A549 (cell line): ENCODE data around the gene TPCN2. TPM values are rescaled to one million over a fixed set of nuclear protein-coding genes. Genes with fewer than 3 reads are reported as not detected.

Source experiments
- ATAC-seq, 2 experiments: fragments of 200-7000 bp in 1 of 2; fragments of >200 bp in 1 of 2; cut with Nextera tagmentation in 1 of 2; cut with Tn5 transposase in 1 of 2; 3 replicates each; pipeline versions ENCODE4 v1.8.0 to v1.9.1; 2018 to 2020; ENCODE audit warnings: mild to moderate bottlenecking in 1 of 2, moderate library complexity in 1 of 2
- CTCF ChIA-PET: fragments of 300-600 bp; sonication (Branson Sonifier 250); formaldehyde crosslinking; extraction: SDS; loops from one replicate; lab custom pipeline; 2021; ENCODE audit warnings: antibody characterized with exemption, inconsistent platforms; lab: Yijun Ruan, JAX
- POLR2A ChIA-PET: fragments of 350-600 bp; formaldehyde crosslinking; extraction: SDS; loops from one replicate; lab custom pipeline; 2021; ENCODE audit warnings: antibody characterized with exemption, inconsistent platforms; lab: Yijun Ruan, JAX
- DNase-seq, 2 experiments: peaks; one replicate each; pipeline versions ENCODE4 v3.0.0 to v3.0.0-alpha.2; 2011 to 2016; ENCODE audit warnings: low read depth in 1 of 2, low spot score in 1 of 2
- FAIRE-seq: peaks from 2 replicates; lab custom pipeline; 2011; peaks lifted over from hg19 to GRCh38; lab: Jason Lieb, UNC
- H3K27ac ChIP-seq, 2 experiments: fragments of >200 bp; sonication (Bioruptor Twin); formaldehyde crosslinking; 3 replicates each; pipeline ENCODE4 v1.5.1; 2016 to 2017
- H3K4me1 ChIP-seq: fragments of >200 bp; sonication (Bioruptor Twin); formaldehyde crosslinking; 3 replicates; pipeline ENCODE4 v1.6.1; 2016
- H3K4me2 ChIP-seq: fragments of >200 bp; sonication (Bioruptor Twin); formaldehyde crosslinking; 3 replicates; pipeline ENCODE4 v1.6.1; 2016
- H3K4me3 ChIP-seq: fragments of >200 bp; sonication (Bioruptor Twin); formaldehyde crosslinking; 3 replicates; pipeline ENCODE4 v1.5.1; 2016
- H3K9me3 ChIP-seq: fragments of >200 bp; sonication (Bioruptor Twin); formaldehyde crosslinking; 3 replicates; pipeline ENCODE4 v1.6.1; 2016
- CBX8 ChIP-seq: fragments of 200-600 bp; sonication (generic); IDR thresholded peaks from 2 replicates; pipeline ENCODE4 v1.6.1; 2016
- CEBPB ChIP-seq, 2 experiments: fragments of >200 bp in 1 of 2; sonication (Bioruptor Twin) in 1 of 2; formaldehyde crosslinking in 1 of 2; IDR thresholded peaks; 2 replicates each; pipeline ENCODE4 v1.6.1; 2012 to 2016
- EHF ChIP-seq: fragments of 250-450 bp; sonication (Bioruptor Pico); IDR thresholded peaks from 2 replicates; pipeline ENCODE4 v1.5.0; 2020; ENCODE audit warnings: mild to moderate bottlenecking
- EHMT2 ChIP-seq: fragments of 200-600 bp; sonication (generic); IDR thresholded peaks from 2 replicates; pipeline ENCODE4 v1.6.1; 2016; ENCODE audit warnings: antibody characterized with exemption, low read depth, mild to moderate bottlenecking, moderate library complexity
- EP300 ChIP-seq, 2 experiments: fragments of >200 bp; sonication (Bioruptor Twin); formaldehyde crosslinking; IDR thresholded peaks; 2 replicates in 1 of 2; 3 replicates in 1 of 2; pipeline ENCODE4 v1.6.1; 2016 to 2017
- FOSB ChIP-seq: fragments of 250-450 bp; sonication (Bioruptor Pico); IDR thresholded peaks from 2 replicates; pipeline ENCODE4 v1.5.0; 2020; ENCODE audit warnings: mild to moderate bottlenecking, moderate library complexity
- FOSL2 ChIP-seq, 2 experiments: fragments of 450-650 bp in 1 of 2; fragments of >200 bp in 1 of 2; sonication (Bioruptor Twin) in 1 of 2; formaldehyde crosslinking; IDR thresholded peaks; 2 replicates each; pipeline versions ENCODE4 v1.5.0 to v1.6.1; 2016 to 2020; ENCODE audit warnings: mild to moderate bottlenecking in 1 of 2, moderate library complexity in 1 of 2
- HES2 ChIP-seq: fragments of >200 bp; sonication (Bioruptor Twin); formaldehyde crosslinking; IDR thresholded peaks from 2 replicates; pipeline ENCODE4 v1.6.1; 2016
- HOXB13 ChIP-seq: fragments of 250-450 bp; sonication (Bioruptor Pico); IDR thresholded peaks from 2 replicates; pipeline ENCODE4 v1.5.0; 2020; ENCODE audit warnings: low read depth, mild to moderate bottlenecking, moderate library complexity
- HOXB5 ChIP-seq: fragments of 250-450 bp; sonication (Bioruptor Pico); IDR thresholded peaks from 2 replicates; pipeline ENCODE4 v1.5.0; 2020; ENCODE audit warnings: mild to moderate bottlenecking, moderate library complexity
- JUNB ChIP-seq: fragments of >200 bp; sonication (Bioruptor Twin); formaldehyde crosslinking; IDR thresholded peaks from 2 replicates; pipeline ENCODE4 v1.6.1; 2016
- KDM5A ChIP-seq: fragments of 200-600 bp; sonication (generic); IDR thresholded peaks from 2 replicates; pipeline ENCODE4 v1.6.1; 2016; ENCODE audit warnings: antibody characterized with exemption, mild to moderate bottlenecking
- MYC ChIP-seq: IDR thresholded peaks from 2 replicates; pipeline ENCODE4 v1.6.1; 2012; ENCODE audit warnings: mild to moderate bottlenecking, inconsistent platforms, low read length, improper control_type of control experiment, borderline replicate concordance
- NR3C1 ChIP-seq: fragments of >200 bp; sonication (Bioruptor Twin); formaldehyde crosslinking; IDR thresholded peaks from 3 replicates; pipeline ENCODE4 v1.6.1; 2017
- PBX3 ChIP-seq: IDR thresholded peaks from 2 replicates; pipeline ENCODE4 v1.6.1; 2012
- PHF8 ChIP-seq: fragments of 200-600 bp; sonication (generic); IDR thresholded peaks from 2 replicates; pipeline ENCODE4 v1.6.1; 2016; ENCODE audit warnings: low read depth, mild to moderate bottlenecking, antibody characterized with exemption, moderate library complexity, borderline replicate concordance
- RARB ChIP-seq: fragments of 250-450 bp; sonication (Bioruptor Pico); IDR thresholded peaks from 2 replicates; pipeline ENCODE4 v1.8.0; 2021; ENCODE audit warnings: mild to moderate bottlenecking, moderate library complexity
- RCOR1 ChIP-seq: fragments of 150-350 bp; IDR thresholded peaks from 2 replicates; pipeline ENCODE4 v1.6.1; 2014; ENCODE audit warnings: antibody characterized with exemption, low read length, low read depth
- RNF2 ChIP-seq: fragments of 200-600 bp; sonication (generic); IDR thresholded peaks from 2 replicates; pipeline ENCODE4 v1.6.1; 2016; ENCODE audit warnings: low read depth, mild to moderate bottlenecking, antibody characterized with exemption, moderate library complexity, borderline replicate concordance
- SREBF2 ChIP-seq: fragments of 450-650 bp; IDR thresholded peaks from 2 replicates; pipeline ENCODE4 v1.6.1; 2014; ENCODE audit warnings: mild to moderate bottlenecking, moderate library complexity
- ZNF302 ChIP-seq: fragments of 250-450 bp; sonication (Bioruptor Pico); IDR thresholded peaks from 2 replicates; pipeline ENCODE4 v1.9.0; 2021; ENCODE audit warnings: inconsistent platforms, mild to moderate bottlenecking, moderate library complexity
- ZSCAN20 ChIP-seq: fragments of 250-450 bp; sonication (Bioruptor Pico); IDR thresholded peaks from 2 replicates; pipeline ENCODE4 v1.8.0; 2022; ENCODE audit warnings: mild to moderate bottlenecking, moderate library complexity
- WGBS: methylation state at CpG from one replicate; pipeline ENCODE4 v1.1.6; 2017; ENCODE audit errors: missing lambda C conversion rate; 5-methylcytosine and 5-hydroxymethylcytosine counted together
- polyA plus RNA-seq, 4 experiments: library from polyadenylated mRNA; depleted of rRNA in 3 of 4; stranded (reverse); fragments of >200 nt; fragmentation: RNase III in 1 of 4; extraction: RNeasy Plus Mini Kit Qiagen cat#74134 plus additional on column Dnase treatment in 1 of 4; gene quantifications; 2 replicates in 3 of 4; 3 replicates in 1 of 4; pipeline ENCODE4 v1.2.3, GENCODE V29; 2011 to 2017
- TF ChIP-seq, protein P1 (sequence below): fragments of 150-350 bp; IDR thresholded peaks from 2 replicates; pipeline ENCODE4 v1.6.1; 2014; ENCODE audit warnings: low read depth, mild to moderate bottlenecking, low read length
- TF ChIP-seq, protein P2 (sequence below): fragments of 250-450 bp; sonication (Bioruptor Pico); IDR thresholded peaks from 2 replicates; pipeline ENCODE4 v1.5.0; 2021; ENCODE audit warnings: mild to moderate bottlenecking, moderate library complexity, borderline replicate concordance
- TF ChIP-seq, protein P3 (sequence below): fragments of >200 bp; sonication (Bioruptor Twin); formaldehyde crosslinking; IDR thresholded peaks from 3 replicates; pipeline ENCODE4 v1.6.1; 2016

TPCN2 gene
- polyA plus RNA-seq, 2 of the 4 experiments (the other 2 are of a cell fraction): 8.1 to 8.8 TPM

- TF ChIP-seq ZNF302 (CRISPR knock-in tag): no peak
- TF ChIP-seq JUNB: no peak
- TF ChIP-seq ZSCAN20 (CRISPR knock-in tag): no peak
- TF ChIP-seq HOXB5 (CRISPR knock-in tag): no peak
- TF ChIP-seq EHMT2: no peak
- ATAC-seq: no peak
- WGBS: 79% methylated on average over 9 of the region's 13 CpGs
Measured at GRCh38 chr11:69004411-69005182, 44.1 kb upstream of the TPCN2 start.

GRCh38 chr11:69005183-69005630 lies 43.5 kb upstream of the TPCN2 start:
- H3K4me3 ChIP-seq: no peak overlapping the region
- no peak for DNase-seq
- H3K27ac ChIP-seq: no peak overlapping the region
- ChIA-PET CTCF (no interaction called here), POLR2A (no interaction called here)
- H3K9me3 ChIP-seq: no peaks in the 10 kb centered on the region
- 89% methylated on average over 18 of the region's 27 CpGs for WGBS
- no peak for ATAC-seq
- no peak for TF ChIP-seq FOSB (CRISPR knock-in tag)
- no peak for TF ChIP-seq RARB (CRISPR knock-in tag)
- TF ChIP-seq MYC: no peak
- TF ChIP-seq KDM5A: no peak
- TF ChIP-seq HOXB5 (CRISPR knock-in tag): no peak
- TF ChIP-seq, protein P1, sequence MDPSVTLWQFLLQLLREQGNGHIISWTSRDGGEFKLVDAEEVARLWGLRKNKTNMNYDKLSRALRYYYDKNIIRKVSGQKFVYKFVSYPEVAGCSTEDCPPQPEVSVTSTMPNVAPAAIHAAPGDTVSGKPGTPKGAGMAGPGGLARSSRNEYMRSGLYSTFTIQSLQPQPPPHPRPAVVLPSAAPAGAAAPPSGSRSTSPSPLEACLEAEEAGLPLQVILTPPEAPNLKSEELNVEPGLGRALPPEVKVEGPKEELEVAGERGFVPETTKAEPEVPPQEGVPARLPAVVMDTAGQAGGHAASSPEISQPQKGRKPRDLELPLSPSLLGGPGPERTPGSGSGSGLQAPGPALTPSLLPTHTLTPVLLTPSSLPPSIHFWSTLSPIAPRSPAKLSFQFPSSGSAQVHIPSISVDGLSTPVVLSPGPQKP: no peak
- no peak for TF ChIP-seq JUNB
- TF ChIP-seq PHF8: no peak
- peaks cover 43% of the 10 kb centered on the region for H3K4me1 ChIP-seq
- no peak overlapping the region for H3K4me2 ChIP-seq
- no peak for FAIRE-seq

More at GRCh38 chr11:69004411-69005182, 44.1 kb upstream of the TPCN2 start:
- Histone ChIP-seq H3K27ac (no peak overlapping the region), H3K4me1 (peaks cover 37% of the 10 kb centered on the region), H3K9me3 (no peaks in the 10 kb centered on the region), H3K4me3 (no peak overlapping the region), H3K4me2 (no peak overlapping the region)
- ChIA-PET CTCF (interaction anchor here (0.6 to 1.1 kb wide), 2 partner anchors 15 to 40 kb away, joined by 3 read pairs; no protein-coding TSS in a partner anchor), POLR2A (no interaction called here)
- DNase-seq: no peak
- no peak for FAIRE-seq

GRCh38 chr11:69005631-69006368 lies 42.9 kb upstream of the TPCN2 start:
- ATAC-seq (no peak), FAIRE-seq (no peak), DNase-seq (no peak)
- H3K4me2 ChIP-seq: no peak overlapping the region
- ChIA-PET CTCF (interaction anchor here (0.6 kb wide), 1 partner anchor 84 kb away, joined by 3 read pairs; no protein-coding TSS in a partner anchor), POLR2A (no interaction called here)
- peaks cover 43% of the 10 kb centered on the region for H3K4me1 ChIP-seq
- H3K27ac ChIP-seq: no peak overlapping the region
- no peak for TF ChIP-seq RCOR1
- TF ChIP-seq EHF (CRISPR knock-in tag): no peak
- no peak for TF ChIP-seq SREBF2
- TF ChIP-seq FOSB (CRISPR knock-in tag): no peak
- TF ChIP-seq, protein P2, sequence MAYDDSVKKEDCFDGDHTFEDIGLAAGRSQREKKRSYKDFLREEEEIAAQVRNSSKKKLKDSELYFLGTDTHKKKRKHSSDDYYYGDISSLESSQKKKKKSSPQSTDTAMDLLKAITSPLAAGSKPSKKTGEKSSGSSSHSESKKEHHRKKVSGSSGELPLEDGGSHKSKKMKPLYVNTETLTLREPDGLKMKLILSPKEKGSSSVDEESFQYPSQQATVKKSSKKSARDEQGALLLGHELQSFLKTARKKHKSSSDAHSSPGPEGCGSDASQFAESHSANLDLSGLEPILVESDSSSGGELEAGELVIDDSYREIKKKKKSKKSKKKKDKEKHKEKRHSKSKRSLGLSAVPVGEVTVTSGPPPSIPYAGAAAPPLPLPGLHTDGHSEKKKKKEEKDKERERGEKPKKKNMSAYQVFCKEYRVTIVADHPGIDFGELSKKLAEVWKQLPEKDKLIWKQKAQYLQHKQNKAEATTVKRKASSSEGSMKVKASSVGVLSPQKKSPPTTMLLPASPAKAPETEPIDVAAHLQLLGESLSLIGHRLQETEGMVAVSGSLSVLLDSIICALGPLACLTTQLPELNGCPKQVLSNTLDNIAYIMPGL (CRISPR knock-in tag): no peak
- no peak for TF ChIP-seq HOXB13
- TF ChIP-seq CEBPB (IDR thresholded peaks at IDR 0.05): no peak
- TF ChIP-seq PBX3: no peak
- no peak for TF ChIP-seq PHF8
- TF ChIP-seq FOSL2 (IDR thresholded peaks at IDR 0.05): no peak
- TF ChIP-seq FOSL2 (CRISPR knock-in tag; IDR thresholded peaks at IDR 0.05): no peak
- TF ChIP-seq, protein P3, sequence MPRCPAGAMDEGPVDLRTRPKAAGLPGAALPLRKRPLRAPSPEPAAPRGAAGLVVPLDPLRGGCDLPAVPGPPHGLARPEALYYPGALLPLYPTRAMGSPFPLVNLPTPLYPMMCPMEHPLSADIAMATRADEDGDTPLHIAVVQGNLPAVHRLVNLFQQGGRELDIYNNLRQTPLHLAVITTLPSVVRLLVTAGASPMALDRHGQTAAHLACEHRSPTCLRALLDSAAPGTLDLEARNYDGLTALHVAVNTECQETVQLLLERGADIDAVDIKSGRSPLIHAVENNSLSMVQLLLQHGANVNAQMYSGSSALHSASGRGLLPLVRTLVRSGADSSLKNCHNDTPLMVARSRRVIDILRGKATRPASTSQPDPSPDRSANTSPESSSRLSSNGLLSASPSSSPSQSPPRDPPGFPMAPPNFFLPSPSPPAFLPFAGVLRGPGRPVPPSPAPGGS: no peak
- no peak for TF ChIP-seq EP300 (IDR thresholded peaks at IDR 0.05)
- no peak for TF ChIP-seq HES2
- TF ChIP-seq RNF2: no peak
- TF ChIP-seq KDM5A: no peak
- TF ChIP-seq CBX8: no peak
- TF ChIP-seq NR3C1: no peak
- no peak overlapping the region for H3K4me3 ChIP-seq
- WGBS: 92% methylated on average over 40 of the region's 48 CpGs
- no peaks in the 10 kb centered on the region for H3K9me3 ChIP-seq
